GM04503 (cell line): Measurements from ENCODE around the gene F2.
"Not testable (repeated sequence)": the region's sequence is repeated elsewhere in the genome, so short reads cannot be mapped to it uniquely, and the experiment has no call there.

Experiments
- DNase-seq: peaks from one replicate; pipeline ENCODE4 v3.0.0-alpha.2; 2012; ENCODE audit warnings: low read depth

Gene F2

DNA sequence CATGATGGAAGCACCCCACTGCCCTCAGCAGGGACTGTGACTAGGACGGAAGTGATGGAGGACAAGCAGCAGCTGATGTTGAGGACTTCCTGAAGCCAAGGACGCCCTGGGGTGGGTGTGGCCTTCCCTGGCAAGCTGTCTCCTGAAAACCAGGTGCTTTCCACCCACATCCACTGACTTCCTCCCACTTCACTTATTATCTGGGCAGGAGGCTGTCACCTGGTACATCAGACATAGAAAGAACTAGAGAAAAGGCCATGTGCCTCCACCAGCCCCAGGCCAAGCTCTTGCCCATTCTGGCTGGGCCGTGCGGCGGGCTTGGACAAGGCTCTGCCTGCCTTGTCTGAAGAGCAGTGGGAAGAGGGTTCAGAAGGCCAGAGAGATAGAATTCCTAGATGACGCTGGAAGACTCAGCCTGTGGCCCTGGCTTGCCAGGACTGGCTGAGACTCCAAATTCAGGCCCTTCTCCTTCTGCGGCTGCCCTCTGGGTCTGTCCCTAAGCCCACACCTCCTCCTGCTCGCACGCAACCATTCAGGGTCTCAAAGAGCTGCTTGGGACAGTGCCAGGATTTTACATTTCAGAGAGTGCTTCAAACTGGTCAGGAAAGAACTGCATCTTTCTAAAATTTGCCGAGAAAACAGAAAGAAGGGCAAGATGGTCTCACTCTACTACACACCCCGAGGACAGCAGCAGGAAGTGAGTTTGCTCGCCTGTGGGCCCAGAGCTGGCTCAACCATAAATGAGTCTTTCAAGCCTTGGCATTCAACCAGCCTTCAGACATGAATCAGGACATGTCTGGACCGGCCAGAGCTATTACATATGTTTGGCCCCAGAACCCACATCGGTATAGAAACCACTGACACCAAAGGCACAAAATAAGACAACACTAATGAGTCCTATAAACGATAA lies 31.9 kb upstream of the F2 start:
- peak; percentile 60 for DNase-seq

DNA sequence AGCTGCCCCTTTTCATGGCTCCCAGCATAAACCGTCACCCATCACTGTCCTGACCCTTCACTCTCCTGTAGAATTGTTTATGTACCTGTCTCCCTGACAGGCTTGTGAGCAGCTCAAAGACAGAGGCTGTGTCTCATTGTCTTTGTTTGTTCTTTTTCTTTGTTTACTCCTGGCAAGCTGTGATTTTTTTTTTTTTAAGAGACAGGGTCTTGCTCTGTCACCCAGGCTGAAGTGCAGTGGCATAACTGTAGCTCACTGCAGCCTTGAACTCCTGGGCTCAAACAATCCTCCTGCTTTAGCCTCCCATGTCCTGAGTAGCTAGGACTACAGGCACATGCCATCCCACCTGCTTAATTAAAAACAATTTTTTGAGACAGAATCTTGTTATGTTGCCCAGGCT lies 28.3 kb upstream of the F2 start:
- DNase-seq, result no peak

GRCh38 chr11:46692450-46692849 lies 26.6 kb upstream of the F2 start:
- DNase-seq, result no peak

DNA sequence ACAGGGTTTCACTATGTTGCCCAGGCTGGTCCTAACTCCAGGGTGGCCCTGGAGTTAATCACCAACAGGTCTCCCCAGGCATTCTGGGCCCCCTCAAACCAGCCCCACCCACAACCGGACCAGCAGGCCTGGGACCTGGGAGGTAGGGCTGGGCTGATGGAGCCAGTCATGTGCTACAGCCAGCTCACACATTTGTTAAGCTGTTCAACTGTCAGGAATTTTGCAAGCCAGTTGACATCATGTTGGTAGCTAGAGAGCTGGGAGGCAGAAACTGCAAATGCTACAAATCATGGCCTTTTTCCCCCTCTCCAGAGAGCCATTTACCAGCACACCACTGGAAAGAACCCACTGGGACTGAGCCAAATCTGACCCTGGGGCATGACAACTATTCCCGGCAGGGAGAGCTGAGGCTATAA lies 25.4 kb upstream of the F2 start:
- peak; percentile 64 for DNase-seq

DNA sequence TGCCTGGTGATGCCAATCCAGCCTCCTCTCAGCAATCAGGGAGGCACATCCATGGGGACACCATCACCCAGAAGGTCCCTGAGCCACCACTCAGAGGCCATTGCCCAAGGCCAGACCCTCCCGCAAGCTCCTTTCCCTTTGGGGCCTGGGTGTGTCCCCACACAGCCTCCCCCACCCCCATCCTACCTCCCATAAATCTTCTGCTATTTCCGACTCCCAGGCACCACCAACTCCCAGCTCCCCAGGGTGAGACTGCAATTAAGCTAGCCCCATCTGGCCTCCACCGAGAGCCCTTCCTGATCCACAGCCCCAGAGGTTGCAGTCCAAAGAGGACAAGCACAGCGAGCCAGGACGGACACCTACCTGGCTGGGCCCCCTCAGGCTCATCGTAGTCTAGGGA lies 24.9 kb upstream of the F2 start:
- no peak for DNase-seq

DNA sequence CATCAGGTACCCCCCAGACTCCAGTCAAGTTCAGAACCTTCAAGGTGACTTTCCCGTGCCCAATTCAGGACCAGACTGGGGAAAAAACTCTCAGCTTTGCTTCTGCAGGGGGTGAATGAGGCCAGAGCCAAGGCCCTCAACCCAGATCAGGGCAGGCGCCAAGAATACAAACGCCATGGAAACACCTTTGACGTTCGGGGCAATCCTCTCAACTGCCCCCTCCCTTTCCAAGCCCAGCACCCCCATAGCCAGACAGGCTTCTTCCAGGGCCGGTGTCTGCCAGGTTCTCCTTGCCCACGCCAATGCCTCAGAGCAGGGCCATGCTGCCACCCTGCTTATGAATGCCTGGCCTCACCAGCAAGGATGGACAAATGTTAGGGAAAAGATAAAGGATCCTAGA lies 24.4 kb upstream of the F2 start:
- no peak for DNase-seq

DNA sequence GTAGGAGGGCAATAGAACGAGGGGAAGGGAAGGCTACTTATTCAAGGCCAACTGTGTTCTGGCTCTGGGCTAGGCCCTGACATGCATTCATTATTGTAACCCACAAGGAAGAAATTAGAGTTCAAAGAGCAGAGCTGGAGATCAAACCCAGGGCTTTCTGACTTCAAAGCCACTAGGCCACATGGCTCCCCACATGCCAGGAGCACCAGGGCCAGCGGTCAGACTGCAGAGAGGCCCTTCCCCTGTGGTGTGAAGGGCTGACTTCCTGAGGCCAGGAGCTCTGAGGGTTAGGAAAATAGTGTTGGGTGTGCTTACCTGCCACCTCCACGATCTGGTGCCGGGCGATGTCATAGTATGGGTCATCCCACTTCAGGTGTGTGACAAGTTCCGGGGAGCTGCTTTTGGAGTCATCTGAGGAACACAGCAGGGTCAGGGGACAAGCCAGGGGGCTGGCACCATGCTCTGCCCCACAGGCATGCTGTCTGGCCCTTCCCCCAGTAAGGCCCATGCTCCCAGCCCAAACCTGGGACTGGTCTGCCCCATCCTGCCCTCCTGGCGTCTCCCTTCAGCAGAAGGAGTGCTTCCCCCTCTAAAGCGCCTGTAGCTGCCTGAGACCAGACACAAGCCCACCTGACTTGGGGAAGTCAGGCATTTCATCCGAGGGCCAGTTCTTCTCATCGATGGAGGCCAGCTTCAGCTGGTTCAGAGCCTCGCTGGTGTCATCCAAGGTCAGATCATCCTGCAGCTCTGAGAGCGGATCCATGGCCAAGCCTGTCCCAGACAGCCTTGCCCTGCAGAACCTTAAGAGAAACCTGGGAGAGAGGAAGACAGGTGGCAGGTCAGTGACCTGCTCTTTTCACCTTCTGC lies 23.4 kb upstream of the F2 start:
- no peak for DNase-seq

GRCh38 chr11:46696212-46696558 lies 22.8 kb upstream of the F2 start:
- DNase-seq, result no peak

- no peak for DNase-seq
Measured at GRCh38 chr11:46697303-46697702, 21.7 kb upstream of the F2 start.

GRCh38 chr11:46697723-46698122 lies 21.3 kb upstream of the F2 start:
- no peak for DNase-seq

DNA sequence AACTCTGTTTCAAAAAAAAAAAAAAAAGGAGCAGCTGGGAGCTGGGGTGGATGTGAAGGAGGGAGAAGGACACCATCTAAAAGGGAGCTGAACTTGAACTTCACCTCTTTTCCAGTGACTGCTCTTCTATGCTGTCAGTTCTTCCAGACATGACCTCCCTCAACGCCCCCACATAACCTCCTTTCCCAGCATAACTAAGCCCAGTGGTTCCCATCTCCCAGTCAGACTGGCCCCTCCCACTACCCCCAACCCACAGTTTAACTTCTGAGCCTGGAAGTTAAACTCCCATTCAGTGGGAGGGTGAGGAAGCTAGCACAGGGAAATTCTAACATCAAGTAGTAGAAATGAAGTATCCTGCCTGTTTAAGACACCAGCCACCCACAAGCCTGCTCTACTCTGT lies 20.4 kb upstream of the F2 start:
- DNase-seq, result no peak

DNA sequence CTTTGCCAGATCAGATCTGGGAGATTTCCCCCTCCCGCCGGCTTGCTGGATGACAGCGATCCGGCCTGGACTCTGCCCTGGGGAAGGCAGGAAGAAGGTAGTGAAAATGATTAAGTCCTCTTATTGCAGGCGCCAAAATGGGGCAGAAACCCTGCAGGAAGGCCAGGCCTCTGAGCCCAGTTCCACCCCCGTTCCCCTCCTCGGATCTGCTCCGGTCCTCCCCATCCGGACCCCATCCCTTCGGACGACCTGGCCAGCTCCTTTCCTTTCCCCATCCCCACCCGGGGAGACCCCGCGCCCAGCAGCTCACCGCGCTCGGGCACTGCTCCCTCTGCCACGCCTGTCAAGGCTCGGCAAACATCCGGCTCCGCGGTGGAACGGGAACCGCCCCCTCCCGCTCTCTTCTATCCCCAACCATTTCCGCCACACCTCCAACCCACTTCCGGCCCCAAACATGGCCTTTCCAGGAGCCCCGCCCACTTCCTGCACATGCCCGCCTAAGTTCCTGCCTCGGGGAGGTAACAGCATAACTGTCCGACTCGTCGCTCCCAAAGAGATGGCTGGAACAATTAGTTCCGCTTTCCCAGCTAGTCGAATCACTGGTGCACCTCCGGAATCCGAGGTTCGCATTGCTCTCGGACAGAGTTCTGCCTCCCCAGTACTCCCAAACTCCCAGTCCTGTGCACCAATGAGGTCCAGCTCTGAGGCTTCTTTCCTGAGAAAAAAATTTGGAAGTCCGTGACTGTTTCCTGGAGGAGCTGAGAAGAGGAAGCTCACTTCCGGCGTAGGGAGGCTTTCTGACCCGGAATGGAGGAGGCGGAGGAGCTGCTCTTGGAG lies 18.6 kb upstream of the F2 start, which contains the start of the genes ARHGAP1 and ZNF408:
Gene ARHGAP1 (minus strand): TSS at position 379 of the 837 bp plus-strand sequence. CDS start 4,512 bp downstream, outside the sequence.
Gene ZNF408 (plus strand): TSS at position 791 of the 837 bp plus-strand sequence. CDS start 17 bp downstream, at position 808.
- DNase-seq, result peak; percentile 87

- DNase-seq, result no peak
Measured at GRCh38 chr11:46701078-46701654, 17.8 kb upstream of the F2 start.

- no peak for DNase-seq
Measured at GRCh38 chr11:46705070-46705688, 13.8 kb upstream of the F2 start.

GRCh38 chr11:46706886-46707285 lies 12.1 kb upstream of the F2 start:
- DNase-seq, result no peak

DNA sequence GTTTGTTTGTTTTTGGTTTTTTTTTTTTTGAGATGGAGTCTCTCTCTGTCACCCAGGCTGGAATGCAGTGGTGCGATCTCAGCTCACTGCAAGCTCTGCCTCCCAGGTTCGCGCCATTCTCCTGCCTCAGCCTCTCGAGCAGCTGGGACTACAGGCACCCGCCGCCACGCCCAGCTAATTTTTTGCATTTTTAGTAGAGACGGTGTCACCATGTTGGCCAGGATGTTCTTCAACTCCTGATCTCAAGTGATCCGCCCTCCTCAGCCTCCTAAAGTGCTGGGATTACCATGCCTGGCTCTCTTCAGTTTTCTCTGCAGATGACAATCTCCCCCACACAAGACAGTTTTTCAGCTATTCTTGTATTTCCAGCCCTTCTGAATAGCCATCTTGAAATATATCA lies 9.7 kb upstream of the F2 start:
- not testable (repeated sequence) for DNase-seq

- peak; percentile 92 for DNase-seq
Measured at GRCh38 chr11:46710821-46711269, 8.2 kb upstream of the F2 start.

DNA sequence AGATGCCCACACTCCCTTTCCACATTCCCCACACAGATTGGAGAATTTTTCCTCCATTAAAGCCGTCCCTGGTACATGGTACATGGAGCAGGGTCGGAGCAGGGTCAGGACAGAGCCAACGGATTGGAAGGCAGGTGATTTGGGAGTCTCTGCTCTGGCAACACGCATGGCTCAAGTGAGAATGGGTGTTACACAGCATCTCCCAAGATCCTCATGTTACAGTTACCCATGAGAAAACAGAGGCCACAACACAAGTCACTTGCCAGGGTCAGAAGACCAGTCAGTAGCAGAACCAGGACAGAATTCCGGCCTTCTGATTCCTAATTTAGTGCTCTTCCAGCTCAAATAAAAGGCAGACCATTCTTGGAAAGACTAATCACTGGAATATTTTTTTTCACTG lies 7.7 kb upstream of the F2 start:
- no peak for DNase-seq

DNA sequence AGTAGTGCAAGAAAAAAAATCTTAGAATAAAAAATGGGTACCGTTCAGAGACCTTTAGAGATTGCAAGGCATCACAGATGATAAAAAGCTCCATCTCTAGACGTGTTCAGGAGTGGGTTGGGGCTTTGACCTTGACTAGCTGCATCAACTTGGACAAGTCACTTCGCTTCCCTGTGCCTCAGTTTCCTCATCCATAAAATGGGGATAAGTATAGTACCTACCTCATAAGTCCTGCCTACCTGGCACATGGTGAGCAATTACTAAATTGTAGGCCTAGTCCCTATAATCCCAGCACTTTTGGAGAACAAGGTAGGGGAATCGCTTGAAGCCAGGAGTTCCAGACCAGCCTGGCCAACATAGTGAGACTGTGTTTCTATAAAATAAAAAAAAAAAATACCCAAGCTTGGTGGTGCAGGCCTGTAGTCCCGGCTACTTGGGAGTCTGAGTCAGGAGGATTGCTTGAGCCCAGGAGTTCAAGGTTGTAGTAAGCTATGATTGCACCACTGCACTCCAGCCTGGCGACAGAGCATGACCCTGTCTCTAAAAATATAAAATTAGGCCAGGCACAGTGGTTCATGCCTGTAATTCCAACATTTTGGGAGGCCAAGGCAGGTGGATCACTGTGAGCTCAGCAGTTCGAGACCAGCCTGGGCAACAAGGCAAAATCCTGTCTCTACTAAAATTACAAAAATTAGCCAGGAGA lies 6.0 kb upstream of the F2 start:
- DNase-seq, result no peak

- not testable (repeated sequence) for DNase-seq
Measured at GRCh38 chr11:46717825-46718154, 1.2 kb upstream of the F2 start.
